HepG2 (cell line): Measurements from ENCODE around the gene U2AF1L4. TPM values are rescaled to one million over a fixed set of nuclear protein-coding genes. Genes with fewer than 3 reads are reported as not detected.

Source experiments
- CREB3 ChIP-seq: sonication (generic); formaldehyde crosslinking; IDR thresholded peaks from 2 replicates; pipeline ENCODE4 v1.5.0; 2020; ENCODE audit warnings: missing genetic modification reagents
- ESRRA ChIP-seq: sonication (generic); formaldehyde crosslinking; IDR thresholded peaks from 2 replicates; pipeline ENCODE4 v1.5.1; 2020; ENCODE audit warnings: mild to moderate bottlenecking, low read depth, missing genetic modification reagents
- HOXA3 ChIP-seq: sonication (generic); formaldehyde crosslinking; IDR thresholded peaks from 2 replicates; pipeline ENCODE4 v1.5.0; 2020; ENCODE audit warnings: missing genetic modification reagents
- IRF1 ChIP-seq: sonication (generic); formaldehyde crosslinking; IDR thresholded peaks from 2 replicates; pipeline ENCODE4 v1.4.0; 2020; ENCODE audit warnings: low read depth, mild to moderate bottlenecking, missing genetic modification reagents
- LCORL ChIP-seq, 2 experiments: fragments of 450-650 bp in 1 of 2; sonication (generic) in 1 of 2; formaldehyde crosslinking in 1 of 2; IDR thresholded peaks; 2 replicates each; pipeline versions ENCODE4 v1.5.0 to v1.6.1; 2017 to 2020; ENCODE audit warnings: antibody characterized with exemption in 1 of 2, missing genetic modification reagents in 1 of 2
- MED1 ChIP-seq: sonication (generic); formaldehyde crosslinking; IDR thresholded peaks from 2 replicates; pipeline ENCODE4 v1.4.0; 2020; ENCODE audit warnings: missing genetic modification reagents
- MED13 ChIP-seq: sonication (generic); formaldehyde crosslinking; IDR thresholded peaks from 2 replicates; pipeline ENCODE4 v1.5.0; 2020; ENCODE audit warnings: missing genetic modification reagents
- MXI1 ChIP-seq: IDR thresholded peaks from 3 replicates; pipeline ENCODE4 v1.6.1; 2012; ENCODE audit warnings: low read depth, low read length, inconsistent platforms, borderline replicate concordance
- MZF1 ChIP-seq: sonication (generic); formaldehyde crosslinking; IDR thresholded peaks from 2 replicates; pipeline ENCODE4 v1.8.1; 2023; ENCODE audit warnings: mild to moderate bottlenecking, missing genetic modification reagents, borderline replicate concordance
- SMYD3 ChIP-seq: sonication (generic); formaldehyde crosslinking; IDR thresholded peaks from 2 replicates; pipeline ENCODE4 v1.8.1; 2023; ENCODE audit warnings: mild to moderate bottlenecking, missing genetic modification reagents
- TCF7L2 ChIP-seq: IDR thresholded peaks from 2 replicates; pipeline ENCODE4 v1.6.1; 2011; ENCODE audit warnings: mild to moderate bottlenecking, low read depth, low read length, moderate library complexity
- TRAFD1 ChIP-seq: sonication (generic); formaldehyde crosslinking; IDR thresholded peaks from 2 replicates; pipeline ENCODE4 v1.5.1; 2020; ENCODE audit warnings: missing genetic modification reagents, mild to moderate bottlenecking, borderline replicate concordance
- ZKSCAN5 ChIP-seq: sonication (generic); formaldehyde crosslinking; IDR thresholded peaks from 2 replicates; pipeline ENCODE4 v1.5.1; 2020; ENCODE audit warnings: mild to moderate bottlenecking, missing genetic modification reagents
- ZNF431 ChIP-seq: sonication (generic); formaldehyde crosslinking; IDR thresholded peaks from 2 replicates; pipeline ENCODE4 v1.9.0; 2022; ENCODE audit warnings: missing genetic modification reagents, low read depth, mild to moderate bottlenecking, borderline replicate concordance
- ZNF580 ChIP-seq: IDR thresholded peaks from 2 replicates; pipeline ENCODE4 v1.6.1; 2016; ENCODE audit warnings: low read depth, borderline replicate concordance
- polyA plus RNA-seq, 8 experiments: library from polyadenylated mRNA; depleted of rRNA in 3 of 8; stranded (reverse) in 7 of 8; unstranded in 1 of 8; fragments of >200 nt; fragmentation: Illumina TruSeq in 4 of 8; extraction: Trizol in 4 of 8; gene quantifications; 2 replicates each; pipeline versions ENCODE4 v1.2.1 to v1.2.3, GENCODE V29; 2011 to 2016; ENCODE audit warnings: low read depth in 4 of 8, missing spikeins in 1 of 8, mixed read lengths in 1 of 8; ENCODE audit not compliant: insufficient read depth in 1 of 8
- total RNA-seq, 5 experiments: library from RNA; depleted of rRNA; stranded (reverse); fragments of >200 nt; fragmentation: Illumina TruSeq; extraction: Trizol; gene quantifications; 2 replicates each; pipeline ENCODE4 v1.2.3, GENCODE V29; 2016; ENCODE audit warnings: low read depth in 1 of 5
- TF ChIP-seq, protein P1 (sequence below): sonication (generic); formaldehyde crosslinking; IDR thresholded peaks from 2 replicates; pipeline ENCODE4 v1.5.0; 2020; ENCODE audit warnings: mild to moderate bottlenecking, missing genetic modification reagents, borderline replicate concordance

U2AF1L4 gene
- total and polyA plus RNA-seq, 2 of the 13 experiments (the other 11 are each of a cell fraction or from before 2014, with no cell fraction given): 7.9 to 15.4 TPM

- TF ChIP-seq TRAFD1 (CRISPR knock-in tag): 0 out of 2 replicates have a peak, but pooled peaks have one; percentile 43
- TF ChIP-seq SMYD3 (CRISPR knock-in tag): no peak; the same call in 1 of the 2 replicates
- TF ChIP-seq, protein P1, sequence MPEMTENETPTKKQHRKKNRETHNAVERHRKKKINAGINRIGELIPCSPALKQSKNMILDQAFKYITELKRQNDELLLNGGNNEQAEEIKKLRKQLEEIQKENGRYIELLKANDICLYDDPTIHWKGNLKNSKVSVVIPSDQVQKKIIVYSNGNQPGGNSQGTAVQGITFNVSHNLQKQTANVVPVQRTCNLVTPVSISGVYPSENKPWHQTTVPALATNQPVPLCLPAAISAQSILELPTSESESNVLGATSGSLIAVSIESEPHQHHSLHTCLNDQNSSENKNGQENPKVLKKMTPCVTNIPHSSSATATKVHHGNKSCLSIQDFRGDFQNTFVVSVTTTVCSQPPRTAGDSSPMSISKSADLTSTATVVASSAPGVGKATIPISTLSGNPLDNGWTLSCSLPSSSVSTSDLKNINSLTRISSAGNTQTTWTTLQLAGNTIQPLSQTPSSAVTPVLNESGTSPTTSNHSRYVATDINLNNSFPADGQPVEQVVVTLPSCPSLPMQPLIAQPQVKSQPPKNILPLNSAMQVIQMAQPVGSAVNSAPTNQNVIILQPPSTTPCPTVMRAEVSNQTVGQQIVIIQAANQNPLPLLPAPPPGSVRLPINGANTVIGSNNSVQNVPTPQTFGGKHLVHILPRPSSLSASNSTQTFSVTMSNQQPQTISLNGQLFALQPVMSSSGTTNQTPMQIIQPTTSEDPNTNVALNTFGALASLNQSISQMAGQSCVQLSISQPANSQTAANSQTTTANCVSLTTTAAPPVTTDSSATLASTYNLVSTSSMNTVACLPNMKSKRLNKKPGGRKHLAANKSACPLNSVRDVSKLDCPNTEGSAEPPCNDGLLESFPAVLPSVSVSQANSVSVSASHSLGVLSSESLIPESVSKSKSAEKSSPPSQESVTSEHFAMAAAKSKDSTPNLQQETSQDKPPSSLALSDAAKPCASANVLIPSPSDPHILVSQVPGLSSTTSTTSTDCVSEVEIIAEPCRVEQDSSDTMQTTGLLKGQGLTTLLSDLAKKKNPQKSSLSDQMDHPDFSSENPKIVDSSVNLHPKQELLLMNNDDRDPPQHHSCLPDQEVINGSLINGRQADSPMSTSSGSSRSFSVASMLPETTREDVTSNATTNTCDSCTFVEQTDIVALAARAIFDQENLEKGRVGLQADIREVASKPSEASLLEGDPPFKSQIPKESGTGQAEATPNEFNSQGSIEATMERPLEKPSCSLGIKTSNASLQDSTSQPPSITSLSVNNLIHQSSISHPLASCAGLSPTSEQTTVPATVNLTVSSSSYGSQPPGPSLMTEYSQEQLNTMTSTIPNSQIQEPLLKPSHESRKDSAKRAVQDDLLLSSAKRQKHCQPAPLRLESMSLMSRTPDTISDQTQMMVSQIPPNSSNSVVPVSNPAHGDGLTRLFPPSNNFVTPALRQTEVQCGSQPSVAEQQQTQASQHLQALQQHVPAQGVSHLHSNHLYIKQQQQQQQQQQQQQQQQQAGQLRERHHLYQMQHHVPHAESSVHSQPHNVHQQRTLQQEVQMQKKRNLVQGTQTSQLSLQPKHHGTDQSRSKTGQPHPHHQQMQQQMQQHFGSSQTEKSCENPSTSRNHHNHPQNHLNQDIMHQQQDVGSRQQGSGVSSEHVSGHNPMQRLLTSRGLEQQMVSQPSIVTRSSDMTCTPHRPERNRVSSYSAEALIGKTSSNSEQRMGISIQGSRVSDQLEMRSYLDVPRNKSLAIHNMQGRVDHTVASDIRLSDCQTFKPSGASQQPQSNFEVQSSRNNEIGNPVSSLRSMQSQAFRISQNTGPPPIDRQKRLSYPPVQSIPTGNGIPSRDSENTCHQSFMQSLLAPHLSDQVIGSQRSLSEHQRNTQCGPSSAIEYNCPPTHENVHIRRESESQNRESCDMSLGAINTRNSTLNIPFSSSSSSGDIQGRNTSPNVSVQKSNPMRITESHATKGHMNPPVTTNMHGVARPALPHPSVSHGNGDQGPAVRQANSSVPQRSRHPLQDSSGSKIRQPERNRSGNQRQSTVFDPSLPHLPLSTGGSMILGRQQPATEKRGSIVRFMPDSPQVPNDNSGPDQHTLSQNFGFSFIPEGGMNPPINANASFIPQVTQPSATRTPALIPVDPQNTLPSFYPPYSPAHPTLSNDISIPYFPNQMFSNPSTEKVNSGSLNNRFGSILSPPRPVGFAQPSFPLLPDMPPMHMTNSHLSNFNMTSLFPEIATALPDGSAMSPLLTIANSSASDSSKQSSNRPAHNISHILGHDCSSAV: no peak
- no peak; the same call in none of the 2 replicates for TF ChIP-seq HOXA3
- TF ChIP-seq MZF1 (CRISPR knock-in tag): no peak
- TF ChIP-seq IRF1 (CRISPR knock-in tag): no peak
- TF ChIP-seq TCF7L2: no peak
- no peak for TF ChIP-seq ZNF431 (CRISPR knock-in tag)
- TF ChIP-seq MED13 (CRISPR knock-in tag): no peak
- TF ChIP-seq MED1: peak; percentile 58
- TF ChIP-seq ESRRA: peak; percentile 24; the same call in 1 of the 2 replicates
- TF ChIP-seq ZNF580 (CRISPR knock-in tag): peak; percentile 58; the same call in 1 of the 2 replicates
- no peak for TF ChIP-seq LCORL (IDR thresholded peaks at IDR 0.05)
- TF ChIP-seq LCORL (CRISPR knock-in tag; IDR thresholded peaks at IDR 0.05): peak; percentile 51
- TF ChIP-seq ZKSCAN5: no peak
- no peak for TF ChIP-seq CREB3 (CRISPR knock-in tag)
- TF ChIP-seq MXI1: peak; percentile 87; the same call in 2 of the 3 replicates
Measured at GRCh38 chr19:35757749-35758608, 12.8 kb upstream of the U2AF1L4 start, which contains the start of gene PROSER3 (continued).
